Measurements from ENCODE around the gene PLIN1. TPM values are rescaled to one million over a fixed set of nuclear protein-coding genes. Genes with fewer than 3 reads are reported as not detected.

The PLIN1 gene
- total RNA-seq, 1 experiment from 2014 or later, result 0.32 TPM

DNA sequence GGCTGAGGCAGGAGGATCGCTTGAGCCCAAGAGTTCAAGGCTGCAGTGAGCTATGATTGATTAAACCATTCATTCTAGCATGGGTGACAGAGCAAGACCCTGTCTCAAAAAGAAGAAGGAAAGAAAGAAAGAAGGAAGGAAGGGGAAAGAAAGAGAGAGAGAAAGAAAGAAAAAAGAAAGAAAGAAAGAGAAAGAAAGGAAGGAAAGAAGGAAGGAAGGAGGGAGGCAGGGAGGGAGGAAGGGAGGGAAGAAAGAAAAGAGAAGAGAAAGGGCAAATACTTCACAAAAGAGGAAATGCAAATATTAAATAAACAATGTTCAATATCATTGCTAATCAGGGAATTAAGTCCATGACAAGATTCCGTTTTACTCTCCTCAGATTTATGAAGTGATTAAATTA is 19.9 kb downstream of the PLIN1 start (continued):
- TF ChIP-seq TCF7L2 (IDR thresholded peaks at IDR 0.05; ENCODE audit: borderline replicate concordance, extremely low read depth, insufficient read depth, insufficient read length) (no peak), EZH2 (IDR thresholded peaks at IDR 0.05) (no peak), POLR2A (IDR thresholded peaks at IDR 0.05; ENCODE audit: borderline replicate concordance, extremely low read depth, insufficient read depth, insufficient read length) (no peak)

DNA sequence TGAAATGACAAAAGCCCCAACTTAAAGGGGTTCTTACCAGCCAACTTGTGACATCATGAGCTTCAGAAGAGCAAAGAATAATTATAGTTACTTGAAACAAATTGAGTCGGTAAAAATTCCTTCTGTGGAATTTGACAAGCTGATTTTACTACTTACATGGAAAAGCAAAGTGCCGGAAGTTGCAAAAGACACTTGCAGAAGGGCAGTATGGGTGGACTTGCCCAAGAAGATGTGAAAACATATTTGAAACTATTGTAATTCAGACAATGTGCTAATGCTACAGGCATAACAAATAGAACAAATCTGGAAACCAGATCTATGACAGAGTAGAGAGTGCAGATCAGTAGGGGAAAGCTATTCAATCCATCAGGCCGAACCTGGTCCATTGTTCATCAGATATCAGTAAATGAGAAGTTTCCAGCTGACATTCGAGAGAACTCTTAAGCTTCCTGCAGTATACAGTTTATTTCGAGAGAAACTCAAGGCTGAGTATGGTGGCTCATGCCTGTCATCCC is 21.4 kb downstream of the PLIN1 start:
- Histone ChIP-seq H3K36me3 (ENCODE audit: control insufficient read depth in 1 of 2, insufficient read depth in 2 of 2, low read length in 2 of 2) (no peaks in the 10 kb centered on the region), H3K4me3 (replicated peaks in 1 of 2; ENCODE audit: low read depth in 1 of 2, low read length in 2 of 2) (no peak overlapping the region), H3K79me2 (ENCODE audit: insufficient read depth, low read length) (no peaks in the 10 kb centered on the region), H3K9me3 (ENCODE audit: control insufficient read depth in 1 of 2, insufficient read depth in 1 of 2, low read depth in 1 of 2, low read length in 2 of 2) (no peaks in the 10 kb centered on the region), H3K9me2 (ENCODE audit: insufficient read depth) (no peaks in the 10 kb centered on the region), H3K27ac (ENCODE audit: low read depth, low read length) (no peak overlapping the region), H2AFZ (ENCODE audit: low read depth, low read length, poor library complexity, severe bottlenecking) (no peak overlapping the region), H3K9ac (ENCODE audit: low read length) (no peak overlapping the region), H3K4me2 (ENCODE audit: low read length) (no peak overlapping the region), H4K20me1 (ENCODE audit: insufficient read depth) (no peaks in the 10 kb centered on the region), H3K27me3 (ENCODE audit: insufficient read depth, low read length) (no peaks in the 10 kb centered on the region), H3K4me1 (ENCODE audit: control insufficient read depth in 1 of 2, insufficient read depth in 2 of 2, low read length in 2 of 2) (no peaks in the 10 kb centered on the region)
- ChIA-PET POLR2A (interaction anchor here (0.7 kb wide), 1 partner anchor 83 kb away, joined by 3 read pairs; no protein-coding TSS in a partner anchor), CTCF (interaction anchor here (1.0 to 2.6 kb wide), 3 partner anchors 10 to 299 kb away, joined by 3 to 7 read pairs (median 7); no protein-coding TSS in a partner anchor), RAD21 (ENCODE audit: low non-redundant PET in 1 of 2, low total read pairs in 2 of 2, uncharacterized antibody in 2 of 2, unreplicated experiment in 2 of 2) (no interaction called here)
- intact Hi-C loops (cut with micrococcal nuclease), result no loop called here
- BruUV-seq (replicated peaks), result no TSS peak
- TF ChIP-seq JUND (IDR thresholded peaks at IDR 0.05) (no peak), POLR2A (IDR thresholded peaks at IDR 0.05; ENCODE audit: borderline replicate concordance, extremely low read depth, insufficient read depth, insufficient read length) (no peak), ELF1 (IDR thresholded peaks at IDR 0.05; ENCODE audit: borderline replicate concordance, low read depth) (no peak), POLR2AphosphoS5 (IDR thresholded peaks at IDR 0.05; ENCODE audit: low read depth, low read length) (no peak), EZH2 (IDR thresholded peaks at IDR 0.05) (no peak), CEBPB (IDR thresholded peaks at IDR 0.05; ENCODE audit: low read depth) (no peak), ZNF274 (IDR thresholded peaks at IDR 0.05; ENCODE audit: low read depth, low read length) (no peak)
- TF ChIP-seq, protein P1, sequence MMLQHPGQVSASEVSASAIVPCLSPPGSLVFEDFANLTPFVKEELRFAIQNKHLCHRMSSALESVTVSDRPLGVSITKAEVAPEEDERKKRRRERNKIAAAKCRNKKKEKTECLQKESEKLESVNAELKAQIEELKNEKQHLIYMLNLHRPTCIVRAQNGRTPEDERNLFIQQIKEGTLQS (IDR thresholded peaks at IDR 0.05), result no peak
- TF ChIP-seq, protein P2, sequence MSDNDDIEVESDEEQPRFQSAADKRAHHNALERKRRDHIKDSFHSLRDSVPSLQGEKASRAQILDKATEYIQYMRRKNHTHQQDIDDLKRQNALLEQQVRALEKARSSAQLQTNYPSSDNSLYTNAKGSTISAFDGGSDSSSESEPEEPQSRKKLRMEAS (IDR thresholded peaks at IDR 0.05), result no peak
- ATAC-seq (no peak), DNase-seq (ENCODE audit: low read depth, low spot score) (no peak)
